Measurements from ENCODE around the gene C17orf100. TPM values are rescaled to one million over a fixed set of nuclear protein-coding genes. Genes with fewer than 3 reads are reported as not detected.
"Not testable (repeated sequence)": the region's sequence is repeated elsewhere in the genome, so short reads cannot be mapped to it uniquely, and the experiment has no call there.

Gene C17orf100
- total RNA-seq, 1 donor from 2014 or later: 0.58 TPM

- no peak for DNase-seq (ENCODE audit: low spot score)
Measured at GRCh38 chr17:6688944-6689343, 37.4 kb downstream of the C17orf100 start.

GRCh38 chr17:6690641-6691040 is 39.1 kb downstream of the C17orf100 start:
- DNase-seq (ENCODE audit: low spot score): no peak

- no peak for DNase-seq (ENCODE audit: low spot score)
Measured at GRCh38 chr17:6691546-6691945, 40.0 kb downstream of the C17orf100 start.

- DNase-seq (ENCODE audit: low spot score): not testable (repeated sequence)
Measured at GRCh38 chr17:6691958-6692357, 40.4 kb downstream of the C17orf100 start.

- DNase-seq (ENCODE audit: low spot score): no peak
Measured at GRCh38 chr17:6695051-6695450, 43.5 kb downstream of the C17orf100 start.

- DNase-seq (ENCODE audit: low spot score): no peak
Measured at GRCh38 chr17:6695565-6695964, 44.0 kb downstream of the C17orf100 start.

- no peak for DNase-seq (ENCODE audit: low spot score)
Measured at GRCh38 chr17:6696906-6697305, 45.3 kb downstream of the C17orf100 start.

- no peak for DNase-seq (ENCODE audit: low spot score)
Measured at GRCh38 chr17:6698004-6698403, 46.4 kb downstream of the C17orf100 start.

GRCh38 chr17:6699997-6700947 is 48.7 kb downstream of the C17orf100 start:
- DNase-seq (ENCODE audit: low spot score): no peak

- no peak for DNase-seq (ENCODE audit: low spot score)
Measured at GRCh38 chr17:6700948-6701307, 49.4 kb downstream of the C17orf100 start.

GRCh38 chr17:6701719-6702118 is 50.2 kb downstream of the C17orf100 start:
- no peak for DNase-seq (ENCODE audit: low spot score)

GRCh38 chr17:6702567-6703215 is 51.1 kb downstream of the C17orf100 start:
- DNase-seq (ENCODE audit: low spot score): no peak

Small RNA genes lying within 50 kb of the gene (microRNA-seq; reads per million reads assigned to microRNA genes)
- not detected for gene MIR4520-1 (ENCODE audit: borderline number of aligned reads)
- not detected for gene MIR4520-2 (ENCODE audit: borderline number of aligned reads)

Other genes with a start within 250 kb of the C17orf100 start
- not detected for gene AIPL1, start 216.6 kb upstream of the C17orf100 start, total RNA-seq
- gene PIMREG, start 207.3 kb upstream of the C17orf100 start, total RNA-seq: not detected
- 1.1 TPM for gene PITPNM3, start 95.2 kb upstream of the C17orf100 start, total RNA-seq
- gene KIAA0753, start 11.1 kb upstream of the C17orf100 start, total RNA-seq: 9.7 TPM
- 71.2 TPM for gene TXNDC17, start 10.7 kb upstream of the C17orf100 start, total RNA-seq
- 13.0 TPM for gene MED31, start 157 bp upstream of the C17orf100 start, total RNA-seq
- gene SLC13A5, start 61.6 kb downstream of the C17orf100 start, total RNA-seq: 0.48 TPM
- 99.1 TPM for gene XAF1, start 104.3 kb downstream of the C17orf100 start, total RNA-seq
- 0.90 TPM for gene FBXO39, start 124.5 kb downstream of the C17orf100 start, total RNA-seq
- gene TEKT1, start 180.0 kb downstream of the C17orf100 start, total RNA-seq: not detected